IMR-90 (cell line): Measurements from ENCODE around the gene MCTP2. TPM values are rescaled to one million over a fixed set of nuclear protein-coding genes. Genes with fewer than 3 reads are reported as not detected.

Experiments used
- ATAC-seq: fragments of 200-7000 bp; cut with Tn5 transposase; 2 replicates; pipeline ENCODE4 v1.9.1; 2020; ENCODE audit warnings: low read depth, mild to moderate bottlenecking, moderate library complexity
- BruUV-seq: library from RNA; stranded (reverse); fragments of 400-500 nt; replicated peaks from 2 replicates; lab custom pipeline; 2021; lab: Mats Ljungman, UMichigan
- CTCF ChIA-PET: fragments of 300-600 bp; formaldehyde crosslinking; extraction: SDS; loops from one replicate; lab custom pipeline; 2021; ENCODE audit warnings: antibody characterized with exemption; lab: Yijun Ruan, JAX
- POLR2A ChIA-PET: fragments of 300-600 bp; sonication (Branson Sonifier 250); formaldehyde crosslinking; loops from one replicate; lab custom pipeline; 2022; ENCODE audit warnings: antibody characterized with exemption; ENCODE audit not compliant: unreplicated experiment; lab: Charles Lee
- DNase-seq: peaks from one replicate; pipeline ENCODE4 v3.0.0; 2013
- H2AFZ ChIP-seq: replicated peaks from 2 replicates; pipeline ENCODE3; 2013; ENCODE audit warnings: low read length, mild to moderate bottlenecking; ENCODE audit not compliant: poor library complexity
- H2AK5ac ChIP-seq: 2 replicates; pipeline ENCODE4 v1.6.1; 2013; ENCODE audit warnings: low read depth, low read length, inconsistent platforms
- H2AK9ac ChIP-seq: replicated peaks from 2 replicates; pipeline ENCODE3; 2013; ENCODE audit warnings: mild to moderate bottlenecking, low read depth, low read length, moderate library complexity; ENCODE audit not compliant: poor library complexity
- H2BK120ac ChIP-seq: 2 replicates; pipeline ENCODE4 v1.6.1; 2013; ENCODE audit warnings: low read depth, low read length, inconsistent platforms
- H2BK15ac ChIP-seq: 3 replicates; pipeline ENCODE4 v1.6.1; 2013; ENCODE audit warnings: low read depth, low read length, inconsistent platforms
- H2BK20ac ChIP-seq: 2 replicates; pipeline ENCODE4 v1.6.1; 2013; ENCODE audit warnings: low read depth, mild to moderate bottlenecking, inconsistent platforms, low read length, moderate library complexity
- H2BK5ac ChIP-seq: 2 replicates; pipeline ENCODE4 v1.6.1; 2013; ENCODE audit warnings: mild to moderate bottlenecking, low read depth, low read length, inconsistent platforms; ENCODE audit not compliant: poor library complexity, severe bottlenecking
- H3K14ac ChIP-seq: replicated peaks from 2 replicates; pipeline ENCODE4 v1.6.1; 2013; ENCODE audit warnings: low read depth, low read length, inconsistent platforms
- H3K18ac ChIP-seq: 2 replicates; pipeline ENCODE4 v1.6.1; 2013; ENCODE audit warnings: low read depth, low read length, control low read depth
- H3K23ac ChIP-seq: 2 replicates; pipeline ENCODE4 v1.6.1; 2013; ENCODE audit warnings: low read depth, low read length, inconsistent platforms
- H3K27ac ChIP-seq: 2 replicates; pipeline ENCODE4 v1.5.1; 2013; ENCODE audit warnings: mild to moderate bottlenecking, control low read depth, low read length; ENCODE audit not compliant: insufficient read depth
- H3K27me3 ChIP-seq: 2 replicates; pipeline ENCODE4 v1.6.1; 2013; ENCODE audit warnings: low read length; ENCODE audit not compliant: control insufficient read depth, insufficient read depth
- H3K36me3 ChIP-seq: 2 replicates; pipeline ENCODE4 v1.6.1; 2013; ENCODE audit warnings: low read length, mixed read lengths; ENCODE audit not compliant: control insufficient read depth, insufficient read depth
- H3K4ac ChIP-seq: 2 replicates; pipeline ENCODE4 v1.6.1; 2013; ENCODE audit warnings: low read depth, low read length, inconsistent platforms
- H3K4me1 ChIP-seq: 2 replicates; pipeline ENCODE4 v1.6.1; 2013; ENCODE audit warnings: low read length, mixed read lengths; ENCODE audit not compliant: control insufficient read depth, insufficient read depth
- H3K4me2 ChIP-seq: 2 replicates; pipeline ENCODE4 v1.6.1; 2013; ENCODE audit warnings: low read depth, mild to moderate bottlenecking, control low read depth, low read length, moderate library complexity
- H3K4me3 ChIP-seq: 2 replicates; pipeline ENCODE4 v1.5.1; 2013; ENCODE audit warnings: low read depth, mild to moderate bottlenecking, control low read depth, low read length, moderate library complexity; ENCODE audit not compliant: insufficient read depth
- H3K56ac ChIP-seq: 2 replicates; pipeline ENCODE4 v1.6.1; 2013; ENCODE audit warnings: low read length, inconsistent platforms; ENCODE audit not compliant: insufficient read depth; ENCODE audit errors: extremely low read depth
- H3K79me1 ChIP-seq, 2 experiments: 2 replicates each; pipeline ENCODE4 v1.6.1; 2013; ENCODE audit warnings: low read length in 2 of 2, inconsistent platforms in 1 of 2, low read depth in 1 of 2
- H3K9ac ChIP-seq: 2 replicates; pipeline ENCODE4 v1.6.1; 2013; ENCODE audit warnings: low read depth, low read length, control low read depth
- H3K9me1 ChIP-seq: 2 replicates; pipeline ENCODE4 v1.6.1; 2013; ENCODE audit warnings: low read length, inconsistent platforms; ENCODE audit not compliant: insufficient read depth
- H3K9me3 ChIP-seq: 2 replicates; pipeline ENCODE4 v1.6.1; 2013; ENCODE audit warnings: low read length; ENCODE audit not compliant: control insufficient read depth, insufficient read depth
- H4K20me1 ChIP-seq: 2 replicates; pipeline ENCODE4 v1.6.1; 2013; ENCODE audit warnings: low read length, inconsistent platforms; ENCODE audit not compliant: insufficient read depth
- H4K5ac ChIP-seq: 2 replicates; pipeline ENCODE4 v1.6.1; 2013; ENCODE audit warnings: mild to moderate bottlenecking, low read depth, low read length, control low read depth
- H4K8ac ChIP-seq, 2 experiments: 2 replicates each; pipeline ENCODE4 v1.6.1; 2013; ENCODE audit warnings: low read depth in 2 of 2, low read length in 2 of 2, control low read depth in 1 of 2, inconsistent platforms in 1 of 2
- H4K91ac ChIP-seq: 2 replicates; pipeline ENCODE4 v1.6.1; 2013; ENCODE audit warnings: low read depth, low read length, inconsistent platforms; ENCODE audit not compliant: insufficient read depth
- MAFK ChIP-seq: IDR thresholded peaks from 2 replicates; pipeline ENCODE4 v1.6.1; 2012; ENCODE audit warnings: low read depth, low read length, improper control_type of control experiment
- MAZ ChIP-seq: IDR thresholded peaks from 2 replicates; pipeline ENCODE4 v1.6.1; 2012; ENCODE audit warnings: low read depth, mild to moderate bottlenecking, low read length, improper control_type of control experiment, moderate library complexity, borderline replicate concordance
- MXI1 ChIP-seq: IDR thresholded peaks from 2 replicates; pipeline ENCODE4 v1.6.1; 2012; ENCODE audit warnings: low read depth, mild to moderate bottlenecking, low read length, moderate library complexity, borderline replicate concordance
- POLR2A ChIP-seq: IDR thresholded peaks from 2 replicates; pipeline ENCODE4 v1.6.1; 2012; ENCODE audit warnings: mild to moderate bottlenecking, low read depth, low read length
- RAD21 ChIP-seq: IDR thresholded peaks from 2 replicates; pipeline ENCODE4 v1.6.1; 2012; ENCODE audit warnings: low read length, improper control_type of control experiment
- WGBS, 2 experiments: methylation state at CpG; one replicate each; pipeline versions ENCODE4 v1.1.5 to v1.1.7; 2013; ENCODE audit warnings: missing lambda C conversion rate in 2 of 2; ENCODE audit not compliant: insufficient read length in 1 of 2; ENCODE audit errors: extremely low coverage in 2 of 2; 5-methylcytosine and 5-hydroxymethylcytosine counted together
- dilution Hi-C: fragments of 300-500 bp; cut with HindIII; formaldehyde crosslinking; loops from one replicate; pipeline ENCODE4 v1.14.3; 2018; ENCODE audit warnings: low sequenced_read_pairs; ENCODE audit not compliant: unreplicated experiment
- in situ Hi-C: fragments of 300-500 bp; cut with MboI; formaldehyde crosslinking; loops from 3 replicates; pipeline ENCODE4 v1.14.3; 2019; ENCODE audit warnings: low sequenced_read_pairs, inconsistent platforms, mixed read lengths
- intact Hi-C: fragments of 100-400 bp; cut with micrococcal nuclease; formaldehyde crosslinking; loops from 2 replicates; pipeline ENCODE4 v1.10.0; 2022
- polyA plus RNA-seq, 3 experiments: library from polyadenylated mRNA; depleted of rRNA; stranded (reverse); fragments of >200 nt; gene quantifications; 2 replicates each; pipeline ENCODE4 v1.2.3, GENCODE V29; 2012; ENCODE audit warnings: low replicate concordance in 1 of 3
- total RNA-seq: library from RNA; depleted of rRNA; stranded (reverse); fragments of >200 nt; gene quantifications from 2 replicates; pipeline ENCODE4 v1.2.3, GENCODE V29; 2012
- TF ChIP-seq, protein P1 (sequence below): fragments of 150-350 bp; IDR thresholded peaks from 2 replicates; pipeline ENCODE4 v1.6.1; 2017; ENCODE audit warnings: mild to moderate bottlenecking, antibody characterized with exemption, low read length, low read depth
- TF ChIP-seq, protein P2 (sequence below): fragments of 150-350 bp; IDR thresholded peaks from 2 replicates; pipeline ENCODE4 v1.6.1; 2016; ENCODE audit warnings: low read depth, mild to moderate bottlenecking, low read length, moderate library complexity, borderline replicate concordance

Gene MCTP2
- total and polyA plus RNA-seq, 2 of the 4 experiments (the other 2 are of a cell fraction), result 5.1 to 9.9 TPM

DNA sequence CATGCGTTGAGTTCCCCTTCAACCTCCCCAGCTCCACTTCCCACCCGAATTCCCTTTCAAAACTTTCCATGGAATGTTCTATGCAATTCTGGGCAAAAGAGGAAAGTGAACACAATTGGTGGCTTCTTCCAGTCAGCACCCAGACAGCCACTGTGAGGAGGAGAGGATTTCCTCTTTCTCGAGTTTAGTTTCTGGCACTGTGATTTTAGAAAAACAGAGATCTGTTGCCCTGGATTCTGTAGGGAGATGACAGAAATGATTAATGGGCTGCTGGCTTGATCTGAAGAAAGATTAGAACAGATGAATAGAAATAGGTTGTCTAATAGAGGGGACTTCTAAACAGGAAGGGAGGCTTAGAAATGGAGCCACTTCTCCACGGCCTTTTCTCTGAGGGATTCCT lies 172.0 kb downstream of the MCTP2 start:
- Histone ChIP-seq H3K9ac (no peak overlapping the region), H4K8ac (no peak overlapping the region), H4K91ac (no peak overlapping the region), H3K36me3 (no peaks in the 10 kb centered on the region), H2BK5ac (no peak overlapping the region), H3K27ac (no peak overlapping the region), H3K56ac (no peak overlapping the region), H3K4me2 (no peak overlapping the region), H4K20me1 (no peaks in the 10 kb centered on the region), H3K18ac (no peak overlapping the region), H2BK120ac (no peak overlapping the region), H2AFZ (no peak overlapping the region), H3K9me3 (no peaks in the 10 kb centered on the region), H2AK5ac (no peak overlapping the region), H2BK15ac (no peak overlapping the region), H4K5ac (no peak overlapping the region), H3K27me3 (no peaks in the 10 kb centered on the region), H3K79me1 (no peaks in the 10 kb centered on the region), H2BK20ac (no peak overlapping the region), H3K23ac (no peak overlapping the region), H3K9me1 (no peaks in the 10 kb centered on the region), H2AK9ac (no peak overlapping the region), H3K4me1 (no peaks in the 10 kb centered on the region), H3K4ac (no peak overlapping the region), H3K14ac (no peak overlapping the region), H3K4me3 (no peak overlapping the region)
- CTCF ChIA-PET, result no interaction called here
- intact Hi-C loops (no loop called here), dilution Hi-C loops (no loop called here), in situ Hi-C loops (loop anchor here (25.0 kb wide), 1 partner anchor 609 kb away; no protein-coding TSS in a partner anchor)
- no TSS peak for BruUV-seq
- TF ChIP-seq RAD21 (no peak), MAZ (no peak), MAFK (no peak), POLR2A (no peak), MXI1 (no peak)
- TF ChIP-seq, protein P1, sequence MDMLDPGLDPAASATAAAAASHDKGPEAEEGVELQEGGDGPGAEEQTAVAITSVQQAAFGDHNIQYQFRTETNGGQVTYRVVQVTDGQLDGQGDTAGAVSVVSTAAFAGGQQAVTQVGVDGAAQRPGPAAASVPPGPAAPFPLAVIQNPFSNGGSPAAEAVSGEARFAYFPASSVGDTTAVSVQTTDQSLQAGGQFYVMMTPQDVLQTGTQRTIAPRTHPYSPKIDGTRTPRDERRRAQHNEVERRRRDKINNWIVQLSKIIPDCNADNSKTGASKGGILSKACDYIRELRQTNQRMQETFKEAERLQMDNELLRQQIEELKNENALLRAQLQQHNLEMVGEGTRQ, result no peak
- TF ChIP-seq, protein P2, sequence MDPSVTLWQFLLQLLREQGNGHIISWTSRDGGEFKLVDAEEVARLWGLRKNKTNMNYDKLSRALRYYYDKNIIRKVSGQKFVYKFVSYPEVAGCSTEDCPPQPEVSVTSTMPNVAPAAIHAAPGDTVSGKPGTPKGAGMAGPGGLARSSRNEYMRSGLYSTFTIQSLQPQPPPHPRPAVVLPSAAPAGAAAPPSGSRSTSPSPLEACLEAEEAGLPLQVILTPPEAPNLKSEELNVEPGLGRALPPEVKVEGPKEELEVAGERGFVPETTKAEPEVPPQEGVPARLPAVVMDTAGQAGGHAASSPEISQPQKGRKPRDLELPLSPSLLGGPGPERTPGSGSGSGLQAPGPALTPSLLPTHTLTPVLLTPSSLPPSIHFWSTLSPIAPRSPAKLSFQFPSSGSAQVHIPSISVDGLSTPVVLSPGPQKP, result no peak
- no peak for ATAC-seq
- DNase-seq, result no peak
- POLR2A ChIA-PET, result no interaction called here
- no CpG with 5 or more reads among the region's 4 CpGs for WGBS, 2 experiments
